Stimulated activated effector memory CD8-positive, alpha-beta T cell treated with anti-CD3 and anti-CD28 coated beads, Interleukin-12 subunit alpha, Interleukin-12 subunit beta, amount 100 ng/mL, for 72 hours (primary cell): ENCODE data around the gene CCDC88C.
A peak's percentile ranks its signal among the peaks of the same experiment; 100 is the strongest.

Experiments
- ATAC-seq: fragments of 150-1000 bp; cut with Tn5 transposase; 2 replicates; pipeline ENCODE4 v1.10.0; 2021
- DNase-seq, 2 donors: peaks; one replicate each; pipeline ENCODE4 v3.0.0; 2021 to 2022; ENCODE audit warnings: low spot score in 2 of 2
- H3K27ac Mint-ChIP-seq: one replicate; pipeline ENCODE4 v1.8.0; 2022; ENCODE audit warnings: mild to moderate bottlenecking, mixed read lengths
- H3K36me3 Mint-ChIP-seq: one replicate; pipeline ENCODE4 v1.8.0; 2022; ENCODE audit warnings: mild to moderate bottlenecking, mixed read lengths
- H3K4me1 Mint-ChIP-seq: one replicate; pipeline ENCODE4 v1.8.0; 2022; ENCODE audit warnings: mixed read lengths
- H3K4me3 Mint-ChIP-seq: one replicate; pipeline ENCODE4 v1.8.0; 2022; ENCODE audit warnings: mild to moderate bottlenecking, mixed read lengths
- H3K9me3 Mint-ChIP-seq: one replicate; pipeline ENCODE4 v1.8.0; 2022; ENCODE audit warnings: mixed read lengths

CCDC88C gene

DNA sequence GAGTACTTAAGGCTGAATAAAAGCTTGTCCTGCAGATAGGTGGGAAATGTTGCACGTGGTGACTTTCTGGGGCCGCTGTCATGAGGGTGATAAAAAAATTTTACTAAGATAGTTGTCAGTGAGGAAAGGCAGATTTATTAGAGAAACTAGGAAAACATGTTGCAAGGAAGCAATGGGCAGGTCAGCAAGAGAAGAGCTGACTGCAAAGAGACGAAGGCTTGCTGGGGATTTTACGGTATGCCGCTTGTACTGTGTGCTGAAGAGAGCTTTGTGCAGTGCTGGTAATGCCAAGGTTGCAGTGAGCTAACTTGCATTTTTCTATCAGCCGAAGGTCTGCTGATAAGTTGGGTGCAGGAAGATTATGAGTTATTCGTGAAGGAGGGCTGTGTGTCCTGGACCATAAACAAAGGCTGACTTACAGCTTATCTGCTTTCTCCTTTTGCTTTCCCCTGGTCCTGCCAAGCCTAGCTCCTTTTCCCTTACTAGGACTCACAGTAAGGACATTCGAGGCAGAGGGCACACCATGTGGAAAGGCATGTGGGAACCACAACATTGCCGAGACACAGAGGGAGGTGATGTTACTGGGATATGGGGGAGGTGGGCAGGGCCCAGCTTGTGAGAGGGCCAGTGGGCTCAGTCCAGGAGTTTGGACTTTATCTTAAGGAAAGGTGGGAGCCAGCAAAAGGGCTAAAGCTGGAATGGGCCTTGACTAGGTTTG lies 7.4 kb upstream of the CCDC88C start:
- Mint-ChIP-seq H3K9me3 (no peaks in the 10 kb centered on the region), H3K4me3 (no peak overlapping the region), H3K27ac (no peak overlapping the region), H3K36me3 (no peaks in the 10 kb centered on the region), H3K4me1 (peaks cover 15% of the 10 kb centered on the region)
- peak in 1 of 2 donors; percentile 34 for DNase-seq
- ATAC-seq, result no peak

GRCh38 chr14:91420686-91421085 lies 3.1 kb upstream of the CCDC88C start:
- Mint-ChIP-seq H3K4me1 (peaks cover 10% of the 10 kb centered on the region), H3K36me3 (peaks cover 20% of the 10 kb centered on the region), H3K4me3 (no peak overlapping the region), H3K9me3 (no peaks in the 10 kb centered on the region), H3K27ac (no peak overlapping the region)
- DNase-seq (peak in 1 of 2 donors; percentile 47), ATAC-seq (no peak)

DNA sequence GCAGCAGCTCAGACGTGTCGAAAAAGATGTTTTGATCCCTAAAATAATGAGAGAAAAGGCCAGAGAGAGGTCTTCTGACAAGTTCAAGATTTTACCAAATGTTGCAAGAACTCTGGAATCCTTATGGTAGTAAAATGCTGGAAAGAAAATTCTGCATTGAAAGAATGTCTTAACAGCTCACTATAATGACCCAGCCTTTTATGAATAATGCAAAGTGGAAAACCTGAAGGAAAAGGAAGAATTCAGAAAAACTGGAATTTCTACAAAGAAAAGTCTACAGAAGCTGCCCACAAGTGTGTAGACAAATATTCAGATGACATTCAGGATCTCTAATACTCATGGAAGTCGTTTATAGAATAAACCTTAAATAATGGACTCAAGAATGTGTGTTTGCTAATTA lies 1.8 kb upstream of the CCDC88C start:
- Mint-ChIP-seq H3K27ac (no peak overlapping the region), H3K4me3 (peak overlapping the region; percentile 76), H3K4me1 (peaks cover 14% of the 10 kb centered on the region), H3K9me3 (no peaks in the 10 kb centered on the region), H3K36me3 (peaks cover 33% of the 10 kb centered on the region)
- no peak for DNase-seq
- no peak for ATAC-seq

DNA sequence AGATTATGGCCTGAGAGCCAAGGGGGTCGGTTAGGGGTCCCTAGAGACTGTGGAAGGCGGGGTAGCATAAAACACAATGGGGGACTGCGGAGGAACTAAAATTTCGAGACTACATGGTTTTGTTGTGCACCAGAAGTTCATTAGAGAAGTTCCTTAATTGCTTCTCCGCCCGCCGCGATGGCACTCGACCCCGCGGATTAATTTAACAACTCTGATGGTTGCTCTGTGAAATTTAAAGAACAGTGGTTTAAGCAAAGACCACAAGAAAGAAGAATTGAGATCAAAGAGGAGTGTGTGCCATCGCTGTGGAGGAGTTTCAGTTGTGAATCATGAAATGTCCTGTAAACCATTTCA lies 1.4 kb upstream of the CCDC88C start:
- Mint-ChIP-seq H3K4me3 (peak overlapping the region; percentile 76), H3K27ac (peak overlapping the region; percentile 77), H3K36me3 (peaks cover 37% of the 10 kb centered on the region), H3K4me1 (peaks cover 18% of the 10 kb centered on the region), H3K9me3 (no peaks in the 10 kb centered on the region)
- DNase-seq, result no peak
- ATAC-seq, result peak; percentile 46

DNA sequence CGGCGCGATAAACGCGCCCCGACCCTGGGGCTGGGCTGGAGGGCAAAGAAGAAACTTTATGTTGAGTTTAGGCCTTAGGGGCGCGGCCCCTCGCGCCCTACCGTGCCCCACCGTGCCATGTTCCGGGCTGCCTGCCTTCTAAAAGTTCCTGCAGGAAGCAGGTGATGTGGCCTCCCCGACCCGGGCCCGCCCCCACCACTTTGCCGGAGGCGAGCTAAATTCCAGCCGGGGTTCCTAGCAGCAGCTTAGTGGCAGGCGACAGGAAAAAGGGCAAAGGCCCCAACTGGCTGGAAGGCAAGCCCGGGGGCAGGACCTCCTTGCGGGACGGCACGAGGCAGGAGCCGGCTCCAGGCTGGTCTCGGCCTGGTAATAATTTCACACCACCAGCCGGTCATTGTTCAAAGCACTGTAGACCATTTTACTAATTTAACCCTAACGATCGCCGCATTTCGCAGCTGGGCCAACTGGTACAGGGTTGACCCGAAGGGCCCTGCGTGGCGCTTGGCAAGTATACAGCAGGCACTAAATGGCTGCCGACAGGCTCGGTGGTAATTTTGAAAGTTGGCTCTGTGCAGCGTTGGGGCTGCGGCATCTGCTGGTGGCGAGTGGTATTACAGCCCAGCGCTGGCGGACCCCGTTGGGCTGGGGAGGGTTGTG lies 895 bp upstream of the CCDC88C start:
- Mint-ChIP-seq H3K27ac (peak overlapping the region; percentile 77), H3K36me3 (peaks cover 42% of the 10 kb centered on the region), H3K4me1 (peaks cover 23% of the 10 kb centered on the region), H3K4me3 (peak overlapping the region; percentile 76), H3K9me3 (no peaks in the 10 kb centered on the region)
- peak; percentile 82 to 97 for DNase-seq
- ATAC-seq, result peak; percentile 51

GRCh38 chr14:91417983-91418386 lies 365 bp upstream of the CCDC88C start:
- DNase-seq (peak; percentile 53 to 86), ATAC-seq (peak; percentile 59)
- Mint-ChIP-seq H3K9me3 (no peaks in the 10 kb centered on the region), H3K4me1 (peaks cover 29% of the 10 kb centered on the region), H3K4me3 (peak overlapping the region; percentile 76), H3K27ac (peak overlapping the region; percentile 77), H3K36me3 (peaks cover 47% of the 10 kb centered on the region)

GRCh38 chr14:91416744-91417119 lies 888 bp downstream of the CCDC88C start:
- Mint-ChIP-seq H3K9me3 (no peaks in the 10 kb centered on the region), H3K27ac (peak overlapping the region; percentile 88), H3K4me1 (peaks cover 36% of the 10 kb centered on the region), H3K4me3 (peak overlapping the region; percentile 76), H3K36me3 (peaks cover 60% of the 10 kb centered on the region)
- DNase-seq (no peak), ATAC-seq (no peak)

- Mint-ChIP-seq H3K27ac (peak overlapping the region; percentile 88), H3K36me3 (peaks cover 67% of the 10 kb centered on the region), H3K4me3 (peak overlapping the region; percentile 76), H3K9me3 (no peaks in the 10 kb centered on the region), H3K4me1 (peaks cover 43% of the 10 kb centered on the region)
- DNase-seq (peak in 1 of 2 donors; percentile 85), ATAC-seq (peak; percentile 71)
Observed at GRCh38 chr14:91415794-91416743, 1.6 kb downstream of the CCDC88C start.

DNA sequence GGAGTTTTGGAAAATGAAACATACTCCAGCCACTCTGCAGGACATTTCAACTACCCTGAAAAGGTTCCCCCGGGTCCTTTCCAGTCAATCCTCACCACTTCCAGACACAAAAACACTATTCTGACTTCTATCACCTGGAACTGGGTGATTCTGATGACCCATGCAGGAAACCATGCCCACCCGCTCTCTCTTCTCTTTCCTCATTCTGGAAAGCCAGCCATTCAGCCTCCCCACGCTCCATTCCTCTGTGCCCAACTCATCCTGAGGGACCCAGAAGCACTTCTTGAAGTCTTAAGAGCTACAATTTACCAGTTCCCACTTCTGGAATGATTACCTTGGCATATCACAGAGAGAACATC lies 3.2 kb downstream of the CCDC88C start:
- H3K9me3 Mint-ChIP-seq, result no peaks in the 10 kb centered on the region
- H3K4me3 Mint-ChIP-seq, result peak overlapping the region; percentile 76
- DNase-seq (no peak), ATAC-seq (no peak)
- peak overlapping the region; percentile 88 for H3K27ac Mint-ChIP-seq
- H3K36me3 Mint-ChIP-seq, result peaks cover 83% of the 10 kb centered on the region
- peaks cover 59% of the 10 kb centered on the region for H3K4me1 Mint-ChIP-seq

GRCh38 chr14:91413547-91414474 lies 3.8 kb downstream of the CCDC88C start:
- DNase-seq (peak in 1 of 2 donors; percentile 66), ATAC-seq (no peak)
- peaks cover 86% of the 10 kb centered on the region for H3K36me3 Mint-ChIP-seq
- H3K9me3 Mint-ChIP-seq, result no peaks in the 10 kb centered on the region
- peak overlapping the region; percentile 88 for H3K27ac Mint-ChIP-seq
- peak overlapping the region; percentile 76 for H3K4me3 Mint-ChIP-seq
- peaks cover 56% of the 10 kb centered on the region for H3K4me1 Mint-ChIP-seq

DNA sequence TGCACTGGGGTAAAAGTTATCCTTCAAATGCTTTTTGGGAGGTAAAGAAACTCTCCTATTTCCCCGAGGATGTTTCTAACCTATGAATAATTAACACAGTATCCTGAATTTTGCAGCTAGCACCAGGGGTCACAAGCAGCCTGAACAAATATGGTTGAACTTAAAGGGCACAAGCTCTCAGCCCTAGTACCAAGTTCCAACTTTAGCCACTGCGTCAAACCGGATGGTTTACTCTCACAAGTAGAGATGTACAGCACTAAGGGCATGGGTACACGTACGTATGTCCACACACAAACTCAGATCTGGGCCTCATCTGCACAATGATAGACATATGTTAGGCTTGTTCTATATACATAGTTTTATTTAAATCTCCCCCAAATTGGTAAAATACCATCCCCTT lies 4.7 kb downstream of the CCDC88C start:
- DNase-seq (no peak), ATAC-seq (no peak)
- Mint-ChIP-seq H3K9me3 (no peaks in the 10 kb centered on the region), H3K27ac (peak overlapping the region; percentile 88), H3K4me1 (peaks cover 61% of the 10 kb centered on the region), H3K36me3 (peaks cover 92% of the 10 kb centered on the region), H3K4me3 (peak overlapping the region; percentile 76)

- ATAC-seq (peak; percentile 71), DNase-seq (no peak)
- no peaks in the 10 kb centered on the region for H3K9me3 Mint-ChIP-seq
- H3K36me3 Mint-ChIP-seq, result peaks cover 99% of the 10 kb centered on the region
- H3K4me1 Mint-ChIP-seq, result peaks cover 81% of the 10 kb centered on the region
- peak overlapping the region; percentile 90 for H3K27ac Mint-ChIP-seq
- H3K4me3 Mint-ChIP-seq, result peak overlapping the region; percentile 76
Observed at GRCh38 chr14:91410771-91411536, 6.7 kb downstream of the CCDC88C start.

GRCh38 chr14:91409928-91410718 lies 7.5 kb downstream of the CCDC88C start:
- Mint-ChIP-seq H3K36me3 (peaks cover 97% of the 10 kb centered on the region), H3K9me3 (no peaks in the 10 kb centered on the region), H3K27ac (peak overlapping the region; percentile 90), H3K4me1 (peaks cover 90% of the 10 kb centered on the region), H3K4me3 (peak overlapping the region; percentile 76)
- ATAC-seq (peak; percentile 83), DNase-seq (peak in 1 of 2 donors; percentile 68)
